GM18861 (cell line): ENCODE data around the gene TNFRSF25.
"Not testable (repeated sequence)": the region's sequence is repeated elsewhere in the genome, so short reads cannot be mapped to it uniquely, and the experiment has no call there.

Experiments
- ATAC-seq: cut with Tn5 transposase; IDR thresholded peaks from one replicate; pipeline ENCODE4 v1.9.1; 2021; ENCODE audit not compliant: unreplicated experiment

Gene TNFRSF25

DNA sequence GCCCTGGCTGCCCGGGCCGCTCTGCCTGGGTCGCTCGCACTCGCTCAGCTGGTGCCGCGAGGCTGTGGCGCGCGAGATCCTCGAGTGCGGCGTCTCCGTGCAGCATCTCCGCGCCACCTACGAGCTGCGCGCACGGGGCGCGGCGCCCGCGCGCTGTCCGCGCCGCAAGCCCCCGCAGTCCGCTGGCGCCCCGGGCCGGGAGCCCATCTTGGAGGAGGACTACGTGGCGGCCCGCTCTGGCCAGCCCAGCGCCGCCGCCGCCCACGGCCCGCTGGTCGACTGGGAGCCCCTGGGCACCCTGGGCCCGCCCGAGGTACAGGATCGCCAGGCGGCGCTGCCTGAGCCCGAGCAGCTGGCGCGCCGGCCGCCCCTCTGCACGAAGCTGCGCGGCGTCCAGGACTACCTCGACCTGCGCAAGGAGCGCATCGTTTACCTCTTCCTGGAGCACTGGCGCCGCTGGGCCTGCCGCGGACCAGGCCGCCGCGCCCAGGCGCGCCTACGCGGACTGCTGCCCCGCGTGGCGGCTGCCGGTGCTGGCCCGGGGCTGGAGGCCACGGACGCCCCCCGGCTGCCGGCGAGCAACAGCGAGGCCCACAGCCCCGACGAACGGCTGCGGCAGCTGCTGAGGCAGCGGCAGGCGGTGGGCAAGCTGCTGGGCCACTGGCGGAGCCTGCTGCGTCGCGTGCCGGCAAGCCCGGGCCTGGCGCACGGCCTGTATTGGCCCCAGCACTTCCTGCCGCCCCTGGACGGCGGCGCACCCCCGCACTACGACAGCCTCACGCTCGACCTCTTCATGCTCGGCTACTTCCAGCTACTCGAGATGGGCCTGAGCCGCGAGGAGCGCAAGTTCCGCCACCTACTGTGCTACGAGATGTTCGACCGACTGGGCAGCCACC is 10.9 kb downstream of the TNFRSF25 start:
- no peak for ATAC-seq

DNA sequence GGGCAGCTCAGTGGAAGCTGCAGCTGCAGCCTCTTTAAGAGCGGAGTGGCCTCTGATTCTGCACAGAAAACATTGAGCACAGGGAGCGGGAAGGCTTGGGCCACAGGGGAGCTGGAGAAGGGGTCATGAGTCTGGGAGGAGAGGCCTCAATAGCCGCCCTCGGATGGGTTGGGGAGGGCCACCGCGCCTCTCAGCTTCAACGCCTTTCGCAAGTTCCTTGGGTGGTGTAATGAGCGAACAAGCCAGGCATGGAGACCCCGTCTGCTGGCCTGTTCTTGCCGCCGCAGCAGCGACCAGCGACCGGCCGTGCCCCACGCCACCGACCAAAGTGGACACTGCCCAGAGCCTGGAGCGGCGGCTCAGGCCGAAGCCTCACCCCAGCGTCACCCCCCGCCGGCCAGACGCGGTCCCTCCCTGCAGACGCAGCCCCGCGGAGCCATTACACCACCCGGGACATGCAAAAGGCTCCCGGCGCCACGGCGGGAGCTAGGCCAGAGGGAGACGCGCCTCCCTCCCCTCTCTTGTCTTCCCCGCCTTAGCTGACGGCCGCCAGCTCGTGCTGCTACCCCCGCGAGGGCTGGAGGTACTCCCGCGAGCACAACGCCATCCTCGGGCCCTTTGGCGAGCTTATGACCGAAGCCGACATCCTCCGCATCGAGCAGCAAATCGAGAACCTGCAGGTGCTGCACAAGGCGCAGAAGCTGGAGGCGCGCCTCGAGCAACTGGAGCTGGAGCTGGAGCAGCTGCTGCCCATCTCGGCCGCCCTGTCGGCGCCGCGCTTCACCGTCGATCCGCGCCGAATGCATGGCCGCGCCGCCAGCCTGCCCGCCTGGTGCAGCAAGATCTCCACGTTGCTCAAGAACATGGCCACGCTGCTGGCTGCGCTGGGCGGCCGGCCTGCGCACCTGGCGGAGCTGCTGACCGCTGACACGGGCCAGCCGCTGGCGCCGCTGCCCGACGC is 11.8 kb downstream of the TNFRSF25 start:
- not testable (repeated sequence) for ATAC-seq

DNA sequence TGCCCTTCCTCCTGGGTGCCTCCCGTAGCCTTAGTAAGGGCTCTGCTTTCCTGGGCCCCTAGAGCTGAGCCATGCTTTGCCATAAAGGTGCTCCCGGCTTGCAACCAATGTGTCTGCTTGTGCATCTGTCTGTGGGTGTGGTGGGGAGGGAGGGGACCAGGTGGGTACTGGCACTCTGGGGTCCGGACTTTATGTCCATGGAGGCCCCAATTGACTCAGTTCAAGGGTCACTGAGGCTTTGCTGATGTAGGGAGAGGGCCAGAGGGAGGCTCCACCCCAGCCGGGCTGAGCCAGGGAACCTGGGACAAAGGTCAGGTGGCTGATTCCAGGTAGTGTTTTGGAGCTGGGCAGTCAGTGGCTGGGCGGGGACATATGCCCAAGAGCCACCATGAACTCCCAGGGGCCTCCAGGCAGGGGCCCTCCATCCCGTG is 15.0 kb downstream of the TNFRSF25 start:
- no peak for ATAC-seq

DNA sequence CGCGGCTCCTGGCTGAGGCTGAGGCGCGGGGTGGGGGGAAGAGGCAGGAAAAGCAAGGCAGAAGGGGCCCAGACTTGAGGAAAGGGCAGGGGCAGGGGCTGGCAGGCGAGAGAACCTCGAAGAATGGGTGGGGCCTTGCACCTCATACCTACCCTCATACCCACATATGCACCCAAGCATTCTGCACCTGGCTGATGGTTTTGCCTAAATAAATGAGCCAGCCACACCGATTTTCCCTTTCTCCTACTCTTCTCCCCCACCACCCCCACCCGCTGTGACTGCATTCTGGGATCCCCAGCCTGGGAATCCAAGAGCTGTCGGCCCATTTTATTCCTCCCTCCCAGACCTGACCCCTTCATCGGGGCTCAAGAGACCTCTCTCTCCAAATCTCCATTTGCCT is 15.5 kb downstream of the TNFRSF25 start:
- not testable (repeated sequence) for ATAC-seq

DNA sequence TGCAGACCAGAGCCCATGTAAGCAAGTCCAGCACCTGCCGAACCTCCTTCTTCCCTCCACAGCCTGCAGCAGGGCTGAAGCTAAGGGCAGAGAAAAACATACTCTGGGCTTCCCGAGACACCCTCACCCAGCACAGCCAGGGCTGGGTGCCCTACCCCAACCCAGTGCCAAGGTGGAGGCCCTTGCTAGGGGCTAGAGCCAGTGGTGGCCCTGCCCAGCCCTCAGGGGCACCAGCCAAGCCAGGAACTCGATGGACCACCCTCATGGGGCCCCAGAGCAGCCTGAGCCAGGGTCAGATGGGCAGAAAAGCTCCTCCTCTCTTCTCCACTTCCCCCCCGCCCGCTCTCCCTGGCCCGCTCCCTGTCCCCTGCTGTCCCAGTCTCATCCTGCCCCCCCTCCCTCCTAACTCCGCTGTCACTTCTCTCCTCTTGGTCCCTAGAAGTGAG is 15.9 kb downstream of the TNFRSF25 start:
- no peak for ATAC-seq

DNA sequence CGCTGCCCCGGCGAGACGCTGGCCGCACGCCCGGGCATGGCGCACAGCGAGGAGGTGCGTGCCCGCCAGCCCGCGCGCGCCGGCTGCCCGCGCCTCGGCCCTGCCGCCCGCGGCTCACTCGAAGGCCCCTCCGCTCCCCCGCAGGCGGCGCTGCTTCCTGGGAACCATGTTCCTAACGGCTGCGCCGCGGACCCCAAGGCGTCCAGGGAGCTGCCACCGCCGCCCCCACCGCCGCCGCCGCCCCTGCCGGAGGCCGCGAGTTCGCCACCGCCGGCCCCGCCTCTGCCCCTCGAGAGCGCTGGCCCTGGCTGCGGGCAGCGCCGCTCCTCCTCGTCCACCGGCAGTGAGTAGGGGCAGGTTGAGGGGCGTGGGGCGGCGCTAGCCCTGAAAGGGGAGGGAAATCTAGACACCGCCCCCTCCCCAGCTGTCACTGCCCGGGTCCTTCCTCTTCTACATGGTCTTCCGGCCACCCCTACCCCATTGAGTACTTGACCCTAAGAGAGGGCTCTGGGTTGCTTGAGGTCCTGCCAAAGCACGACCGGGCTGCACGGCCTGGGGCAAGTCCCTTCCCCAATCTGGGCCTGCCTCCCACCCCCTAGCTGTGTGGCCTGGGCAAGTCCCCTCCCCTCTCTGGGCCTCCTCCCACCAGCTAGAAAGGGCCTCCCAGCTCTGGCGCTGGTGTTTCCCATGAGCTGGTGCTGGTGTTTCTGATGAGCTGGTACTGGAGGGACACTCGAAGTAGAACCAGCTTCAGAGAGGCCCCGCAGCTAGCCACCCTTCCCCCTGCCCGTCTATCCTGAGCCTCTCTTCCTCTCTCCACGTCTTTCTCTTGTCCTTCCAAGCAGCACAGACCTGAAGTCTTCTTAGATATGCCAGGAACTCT is 17.0 kb downstream of the TNFRSF25 start:
- no peak for ATAC-seq

DNA sequence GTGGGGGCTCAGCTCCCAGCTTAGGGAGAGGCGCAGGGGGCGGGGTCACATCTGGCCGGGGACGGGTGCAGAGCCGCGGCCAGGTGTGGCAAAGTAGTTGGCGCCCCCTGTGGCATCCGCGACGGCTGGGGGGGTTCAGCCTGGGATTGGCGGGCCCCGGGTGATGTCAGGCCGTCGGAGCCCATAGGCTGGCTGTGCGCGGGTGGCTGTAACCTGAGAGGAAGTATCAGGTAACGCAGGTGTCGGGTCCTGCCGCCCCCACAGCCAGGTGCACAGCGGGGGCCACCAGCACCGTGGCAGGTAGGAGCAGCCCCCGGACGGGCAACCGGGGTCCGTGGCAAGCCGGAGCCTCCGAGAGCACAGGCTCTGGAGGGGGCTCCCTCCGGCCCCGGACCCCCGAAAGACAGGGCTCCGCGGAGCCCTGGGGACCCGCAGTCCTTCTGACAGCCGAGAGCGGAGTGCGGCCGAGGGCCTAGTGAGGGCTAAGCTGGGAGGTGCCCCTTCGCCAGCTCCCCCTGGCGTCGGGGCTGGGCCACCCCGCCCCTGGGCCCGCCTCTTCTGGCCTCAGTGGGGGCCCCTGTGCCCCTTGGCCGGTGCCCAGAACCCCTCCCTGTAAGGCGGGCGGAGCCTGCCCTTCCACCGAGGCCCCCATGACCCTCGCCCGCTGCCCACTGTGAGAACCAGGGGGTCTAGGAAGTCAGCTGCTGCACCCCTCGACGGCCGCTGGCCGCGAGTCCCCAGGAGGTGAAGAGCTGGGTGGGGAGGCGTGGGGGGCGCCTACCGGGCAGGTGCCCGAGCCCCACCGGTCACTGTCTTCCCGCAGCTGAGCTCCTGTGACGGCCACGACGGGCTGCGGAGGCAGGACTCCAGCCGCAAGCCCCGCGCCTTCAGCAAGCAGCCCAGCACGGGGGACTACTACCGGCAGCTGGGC is 17.9 kb downstream of the TNFRSF25 start:
- ATAC-seq: no peak

DNA sequence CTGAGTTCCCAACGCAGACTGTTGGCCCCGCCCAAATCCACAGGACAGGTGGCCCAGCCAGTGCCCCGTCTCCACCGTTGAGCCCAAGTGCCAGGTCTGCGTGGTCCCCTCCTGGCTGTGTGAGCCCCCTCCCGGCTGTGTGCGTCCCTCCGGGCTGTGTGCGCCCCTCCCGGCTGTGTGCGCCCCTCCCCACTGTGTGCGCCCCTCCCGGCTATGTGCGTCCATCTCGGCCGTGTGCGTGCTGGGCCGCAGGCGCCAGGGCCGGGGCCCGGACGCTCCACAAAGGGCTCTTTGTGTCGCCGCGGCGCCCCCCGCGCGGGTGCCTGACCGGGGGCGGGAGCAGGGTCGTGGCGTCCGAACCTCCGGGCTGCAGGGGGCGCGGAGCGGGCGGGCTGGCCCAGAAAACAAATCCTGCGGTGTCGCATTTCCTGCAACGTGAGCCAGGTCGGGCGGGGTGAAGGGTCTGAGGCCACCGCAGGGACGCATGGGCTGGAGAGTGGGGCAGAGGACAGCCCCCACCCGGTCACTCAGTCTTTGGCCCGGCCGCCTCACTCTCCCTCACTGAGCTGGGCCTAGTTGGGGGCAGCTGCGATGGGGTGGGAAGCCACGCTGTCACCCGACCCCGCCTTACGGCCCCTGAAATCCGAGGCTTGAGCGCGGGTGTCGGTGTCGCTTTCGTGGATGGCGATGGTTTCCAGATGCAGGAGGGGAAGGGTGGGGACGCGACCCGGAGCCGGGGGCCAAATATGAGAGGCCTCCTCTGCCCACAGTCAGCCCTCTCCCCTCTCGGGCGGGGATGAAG is 18.8 kb downstream of the TNFRSF25 start:
- no peak for ATAC-seq

DNA sequence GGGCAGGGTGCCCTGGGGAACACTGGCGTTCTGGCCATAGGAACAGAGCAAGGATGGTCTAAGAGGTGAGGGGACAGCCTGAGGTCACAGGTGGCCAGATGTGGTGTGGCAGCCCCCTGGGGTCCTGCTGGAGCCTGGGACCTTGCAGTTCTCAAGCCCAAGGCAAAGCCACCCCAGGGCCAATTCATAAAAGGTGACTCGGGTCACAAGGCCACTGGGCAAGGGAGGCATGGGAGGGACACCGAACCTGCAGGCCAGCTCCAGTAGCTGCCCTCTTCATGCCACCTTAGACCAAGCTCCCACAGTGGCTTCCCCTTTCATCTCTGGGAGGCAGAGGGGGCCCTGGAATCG is 19.3 kb downstream of the TNFRSF25 start:
- ATAC-seq: no peak

DNA sequence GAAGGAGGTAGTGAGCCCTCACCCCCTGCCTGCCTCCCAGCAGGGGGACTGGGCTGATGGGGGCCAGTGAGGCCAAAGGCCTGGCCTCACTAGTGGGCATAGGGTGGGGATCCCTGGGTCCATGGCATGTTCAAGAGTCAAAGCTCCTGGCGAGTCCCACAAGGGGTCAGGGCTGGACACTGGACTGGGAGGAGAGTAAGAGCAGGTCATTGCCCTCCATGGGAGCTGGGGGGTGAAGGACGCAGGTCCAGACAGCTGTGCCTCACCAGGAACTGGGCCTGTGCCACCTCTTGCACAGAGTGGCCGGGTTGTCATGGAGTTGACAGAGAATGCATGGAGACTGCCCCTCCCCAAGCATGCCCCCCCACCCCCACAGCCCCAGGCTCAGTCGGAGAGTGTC is 20.0 kb downstream of the TNFRSF25 start:
- not testable (repeated sequence) for ATAC-seq

DNA sequence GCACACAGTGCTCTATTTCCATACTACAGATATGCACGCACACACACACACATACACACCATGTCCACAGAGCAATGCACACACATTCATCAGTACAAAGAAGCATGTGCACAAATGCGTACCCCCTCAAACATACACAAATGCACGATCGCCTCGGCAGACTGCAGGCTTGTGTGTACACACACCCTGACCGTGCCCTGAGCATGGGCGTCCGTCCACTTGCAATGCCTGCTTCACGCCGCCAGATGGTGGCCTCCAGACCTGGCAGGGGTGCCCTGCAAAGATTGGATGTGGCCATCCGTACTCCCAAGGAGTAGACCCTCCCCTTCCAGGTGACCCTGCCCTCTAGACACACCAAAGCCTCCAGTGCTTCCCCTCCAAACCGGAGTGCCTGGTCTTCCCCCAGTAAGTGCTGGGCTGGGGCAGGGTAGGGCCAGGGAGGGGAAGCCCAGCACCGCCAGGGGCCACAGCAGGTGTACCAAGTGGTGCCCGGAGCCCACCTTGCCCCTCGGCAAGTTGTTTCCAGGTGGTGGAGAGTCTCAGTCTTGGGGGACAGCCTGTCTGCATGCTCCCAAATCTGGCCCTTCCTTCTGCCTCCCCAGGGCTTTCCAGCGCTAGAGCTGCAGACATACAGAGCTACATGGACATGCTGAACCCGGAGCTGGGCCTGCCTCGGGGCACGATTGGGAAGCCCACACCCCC is 20.8 kb downstream of the TNFRSF25 start:
- no peak for ATAC-seq

DNA sequence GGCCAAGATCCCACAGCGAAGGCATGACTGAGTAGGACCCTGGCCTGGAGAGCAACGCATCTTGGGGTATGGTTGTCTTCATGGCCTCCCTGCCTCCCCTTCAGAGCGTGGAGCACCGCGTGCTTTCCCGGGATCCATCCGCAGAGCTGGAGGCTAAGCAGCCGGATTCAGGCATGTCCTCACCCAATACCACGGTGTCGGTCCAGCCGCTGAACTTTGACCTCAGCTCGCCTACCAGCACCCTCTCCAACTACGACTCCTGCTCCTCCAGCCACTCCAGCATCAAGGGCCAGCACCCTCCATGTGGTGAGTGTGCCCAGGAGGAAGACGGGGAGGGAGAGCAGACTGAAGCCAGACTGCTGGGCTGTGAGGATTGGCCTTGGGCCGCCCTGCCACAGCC is 21.6 kb downstream of the TNFRSF25 start:
- ATAC-seq: no peak

DNA sequence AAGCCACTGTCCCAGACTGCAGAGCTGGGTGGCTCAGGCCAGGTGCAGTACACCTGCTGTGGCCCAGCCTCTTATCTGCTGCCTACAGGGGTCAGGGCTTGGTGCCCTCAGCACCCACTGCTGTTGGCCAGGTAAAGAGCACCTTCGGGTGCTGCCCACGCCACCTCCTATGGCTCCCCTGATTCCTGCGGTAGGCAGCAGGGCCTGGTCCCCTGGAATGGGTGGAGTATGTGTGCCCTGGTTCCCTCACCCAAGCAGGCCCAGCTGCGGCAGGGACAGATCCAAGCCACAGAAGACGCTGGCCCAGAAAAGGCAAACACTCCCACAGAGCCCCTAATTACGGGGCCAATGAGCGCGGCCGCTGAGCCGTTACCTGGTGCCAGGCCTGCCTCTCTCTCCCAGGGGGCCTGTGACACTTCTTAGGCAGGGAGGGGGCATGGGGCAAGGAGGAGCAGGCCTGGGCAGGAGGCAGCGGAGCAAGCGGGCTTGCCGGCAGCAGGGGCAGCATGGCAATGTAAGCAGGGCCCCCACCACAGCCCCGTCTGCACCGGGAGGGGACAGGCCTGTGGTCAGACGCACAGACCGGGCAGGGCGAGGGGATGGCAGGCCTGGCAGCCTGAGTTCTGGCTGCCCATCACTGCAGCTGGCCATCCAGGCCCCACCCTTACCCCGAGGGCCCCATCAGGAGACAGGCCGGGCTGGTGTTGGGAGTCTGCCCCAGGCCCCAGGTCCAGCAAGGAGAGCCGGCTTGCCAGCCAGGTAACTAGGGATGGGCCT is 22.4 kb downstream of the TNFRSF25 start:
- ATAC-seq: no peak

DNA sequence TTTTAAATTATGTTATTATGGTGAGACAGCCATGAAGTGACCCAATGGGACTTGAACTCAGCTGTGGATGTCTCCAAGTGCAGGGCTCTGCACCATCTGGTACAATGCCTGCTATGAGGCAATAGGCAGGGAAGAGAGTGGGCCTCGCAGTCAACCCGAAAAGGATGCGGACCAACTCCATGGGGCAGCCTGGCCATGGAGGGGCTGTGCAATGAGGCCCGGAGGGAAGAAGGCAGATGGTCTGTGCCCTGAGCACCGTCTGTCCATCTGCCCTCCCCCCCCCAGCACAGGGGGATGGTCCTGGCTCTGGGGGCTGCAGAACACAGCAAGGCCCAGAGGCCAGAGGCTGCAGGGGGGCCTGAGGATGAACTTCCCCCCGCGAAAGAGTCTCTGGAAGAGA is 24.4 kb downstream of the TNFRSF25 start:
- ATAC-seq: no peak

DNA sequence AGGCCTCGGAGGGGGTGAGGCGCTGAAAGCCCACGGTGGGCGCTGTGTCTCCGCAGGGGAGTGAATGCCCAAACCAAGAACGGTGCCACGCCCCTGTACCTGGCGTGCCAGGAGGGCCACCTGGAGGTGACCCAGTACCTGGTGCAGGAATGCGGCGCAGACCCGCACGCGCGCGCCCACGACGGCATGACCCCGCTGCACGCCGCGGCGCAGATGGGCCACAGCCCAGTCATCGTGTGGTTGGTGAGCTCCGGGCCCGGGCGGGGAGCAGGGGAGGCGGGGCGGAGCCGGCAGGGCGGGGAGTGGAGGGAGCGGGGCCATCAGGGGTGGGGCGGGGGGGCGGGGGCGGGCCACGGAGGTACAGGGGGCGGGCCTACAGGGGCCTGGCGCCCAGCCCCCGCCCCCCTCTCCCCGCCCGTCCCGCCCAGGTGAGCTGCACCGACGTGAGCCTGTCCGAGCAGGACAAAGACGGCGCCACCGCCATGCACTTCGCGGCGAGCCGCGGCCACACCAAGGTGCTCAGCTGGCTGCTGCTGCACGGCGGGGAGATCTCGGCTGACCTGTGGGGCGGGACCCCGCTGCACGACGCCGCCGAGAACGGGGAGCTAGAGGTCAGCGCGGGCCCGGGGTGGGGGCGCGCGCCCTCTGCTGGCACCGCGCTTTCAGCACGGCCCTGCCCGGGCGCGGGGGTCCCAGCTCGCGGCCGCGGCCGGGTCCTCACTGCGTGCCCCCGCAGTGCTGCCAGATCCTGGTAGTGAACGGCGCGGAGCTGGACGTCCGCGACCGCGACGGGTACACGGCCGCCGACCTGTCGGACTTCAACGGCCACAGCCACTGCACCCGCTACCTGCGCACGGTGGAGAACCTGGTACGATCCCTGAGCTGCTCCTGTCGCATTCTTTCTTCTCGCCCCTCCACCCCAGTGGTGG is 25.5 kb downstream of the TNFRSF25 start:
- ATAC-seq: no peak

DNA sequence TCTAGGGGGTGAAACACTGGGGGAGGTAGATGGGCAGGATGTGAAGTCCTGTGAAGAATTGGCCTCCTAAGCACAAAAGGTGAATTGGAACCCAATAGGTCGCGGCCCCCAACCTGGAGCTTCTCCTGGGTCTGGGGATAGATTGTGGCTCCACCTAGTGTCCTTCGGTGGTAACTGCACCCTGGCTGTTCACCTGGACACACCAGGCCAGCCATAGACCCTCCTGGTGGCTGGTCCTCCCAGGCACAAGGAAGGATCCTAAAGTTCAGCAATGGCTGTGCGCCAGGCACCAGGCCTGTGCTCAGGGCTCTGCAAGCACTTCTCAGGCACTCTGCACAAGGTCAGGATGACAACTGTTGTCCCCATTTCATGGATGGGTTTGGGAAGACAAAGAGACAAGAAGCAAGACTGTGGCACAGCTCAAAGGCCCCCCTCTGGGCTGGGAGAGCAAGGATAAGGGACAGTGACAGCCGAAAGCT is 27.9 kb downstream of the TNFRSF25 start:
- ATAC-seq: no peak
